Body of pancreas (tissue), 4 donors: ENCODE results near the gene RXRA.

ENCODE experiments used
- CTCF ChIP-seq, 7 experiments: fragments of 450-650 bp in 4 of 7; fragments of 200-600 bp in 3 of 7; sonication (generic) in 3 of 7; IDR thresholded peaks; one replicate each; pipeline ENCODE4 v1.5.1; 2016 to 2019; ENCODE audit warnings: antibody characterized with exemption in 7 of 7
- POLR2A ChIP-seq, 3 donors: fragments of 450-650 bp; IDR thresholded peaks; one replicate each; pipeline ENCODE4 v1.6.1; 2016; ENCODE audit warnings: antibody characterized with exemption in 3 of 3, mild to moderate bottlenecking in 2 of 3

- no peak for TF ChIP-seq CTCF (IDR thresholded peaks at IDR 0.05)
- TF ChIP-seq POLR2A (IDR thresholded peaks at IDR 0.05) = no peak
Observed at GRCh38 chr9:134332841-134333233, 6.6 kb downstream of the RXRA start.
